GM13977 (cell line): Measurements from ENCODE around the gene OR2S2.

ENCODE experiments used
- DNase-seq: peaks from one replicate; pipeline ENCODE4 v3.0.0; 2012; ENCODE audit warnings: low spot score
- in situ Hi-C: fragments of 300-500 bp; cut with MboI; formaldehyde crosslinking; loops from one replicate; pipeline ENCODE4 v1.12.0; 2022; ENCODE audit warnings: low sequenced_read_pairs, low pct_unique_long_range_greater_than_20kb, mixed read lengths, inconsistent platforms; ENCODE audit not compliant: unreplicated experiment
- TF ChIP-seq, protein P1 (sequence below): IDR thresholded peaks from 2 replicates; pipeline ENCODE4 v1.5.1; 2012; ENCODE audit warnings: mild to moderate bottlenecking, control low read depth; ENCODE audit not compliant: insufficient read depth; ENCODE audit errors: extremely low read depth, missing control alignments

The OR2S2 gene

GRCh38 chr9:35952526-35953191 is 5.3 kb downstream of the OR2S2 start:
- TF ChIP-seq, protein P1, sequence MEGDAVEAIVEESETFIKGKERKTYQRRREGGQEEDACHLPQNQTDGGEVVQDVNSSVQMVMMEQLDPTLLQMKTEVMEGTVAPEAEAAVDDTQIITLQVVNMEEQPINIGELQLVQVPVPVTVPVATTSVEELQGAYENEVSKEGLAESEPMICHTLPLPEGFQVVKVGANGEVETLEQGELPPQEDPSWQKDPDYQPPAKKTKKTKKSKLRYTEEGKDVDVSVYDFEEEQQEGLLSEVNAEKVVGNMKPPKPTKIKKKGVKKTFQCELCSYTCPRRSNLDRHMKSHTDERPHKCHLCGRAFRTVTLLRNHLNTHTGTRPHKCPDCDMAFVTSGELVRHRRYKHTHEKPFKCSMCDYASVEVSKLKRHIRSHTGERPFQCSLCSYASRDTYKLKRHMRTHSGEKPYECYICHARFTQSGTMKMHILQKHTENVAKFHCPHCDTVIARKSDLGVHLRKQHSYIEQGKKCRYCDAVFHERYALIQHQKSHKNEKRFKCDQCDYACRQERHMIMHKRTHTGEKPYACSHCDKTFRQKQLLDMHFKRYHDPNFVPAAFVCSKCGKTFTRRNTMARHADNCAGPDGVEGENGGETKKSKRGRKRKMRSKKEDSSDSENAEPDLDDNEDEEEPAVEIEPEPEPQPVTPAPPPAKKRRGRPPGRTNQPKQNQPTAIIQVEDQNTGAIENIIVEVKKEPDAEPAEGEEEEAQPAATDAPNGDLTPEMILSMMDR, result no peak
- no peak for DNase-seq
- in situ Hi-C loops, result no loop called here

GRCh38 chr9:35951736-35952135 is 6.2 kb downstream of the OR2S2 start:
- in situ Hi-C loops, result no loop called here
- DNase-seq, result no peak
- TF ChIP-seq, protein P1, result no peak

DNA sequence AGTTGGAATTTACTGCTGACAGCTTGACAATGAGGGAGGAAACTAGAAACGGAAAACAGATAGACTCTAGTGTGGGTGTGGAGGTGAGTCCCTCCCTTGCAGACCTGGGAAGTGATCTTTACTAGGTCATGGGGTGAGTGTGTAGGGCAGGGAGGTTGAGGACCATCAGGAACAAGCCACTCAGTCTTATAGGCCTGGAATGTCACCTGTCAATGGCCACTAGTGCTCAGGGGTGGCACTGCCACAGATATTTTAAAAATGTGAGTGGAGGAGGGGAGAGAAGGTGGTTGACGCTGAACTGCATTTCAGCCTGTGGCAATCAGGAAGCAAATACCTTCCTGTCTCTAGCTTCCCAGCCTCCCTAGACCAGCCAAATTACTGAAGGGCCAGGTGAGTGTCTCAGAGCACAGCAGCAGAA is 9.0 kb downstream of the OR2S2 start:
- in situ Hi-C loops, result no loop called here
- TF ChIP-seq, protein P1, result no peak
- DNase-seq, result no peak

DNA sequence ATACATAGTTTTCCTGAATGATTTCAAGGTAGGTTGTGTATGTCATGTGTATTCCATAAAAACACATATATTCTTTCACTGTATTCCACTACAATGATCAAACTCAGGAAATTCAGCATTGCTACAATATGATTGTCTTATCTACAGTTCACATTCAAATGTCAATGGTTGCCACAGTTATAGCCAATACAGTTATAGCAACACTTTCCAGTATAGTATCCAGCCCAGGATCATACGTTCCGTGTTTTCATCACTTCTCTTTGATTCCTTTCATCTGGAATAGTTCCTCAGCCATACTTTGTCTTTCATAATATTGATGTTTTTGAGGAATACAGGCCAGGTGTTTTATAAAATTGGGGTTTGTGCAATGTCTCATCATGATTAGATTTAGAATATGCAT is 9.5 kb downstream of the OR2S2 start:
- in situ Hi-C loops, result no loop called here
- TF ChIP-seq, protein P1, result no peak
- no peak for DNase-seq

- TF ChIP-seq, protein P1, result peak; percentile 91
- peak; percentile 62 for DNase-seq
- in situ Hi-C loops, result no loop called here
These were observed 12.5 kb downstream of the OR2S2 start for GRCh38 chr9:35945341-35946018.

GRCh38 chr9:35944841-35945240 is 13.1 kb downstream of the OR2S2 start:
- no peak for DNase-seq
- in situ Hi-C loops, result no loop called here
- TF ChIP-seq, protein P1, result no peak

DNA sequence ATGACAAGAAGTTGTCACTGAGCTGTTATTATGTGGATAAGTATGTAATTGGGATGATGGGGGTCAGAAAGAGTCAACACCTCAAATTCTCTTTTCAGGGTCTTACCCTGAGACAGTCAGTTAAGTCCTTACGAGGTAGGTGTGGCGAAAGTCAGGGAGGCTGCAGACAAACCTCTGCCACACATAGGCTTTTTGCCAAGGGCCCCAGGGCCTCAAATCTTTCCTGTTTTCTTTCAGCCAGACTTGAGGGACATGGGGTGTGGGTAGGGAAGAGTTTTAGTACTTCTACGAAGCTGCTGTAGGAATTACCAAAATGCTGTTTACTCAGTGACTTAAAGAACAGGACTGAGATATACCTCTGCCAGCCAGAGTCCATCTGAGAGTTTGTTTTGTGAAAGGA is 13.8 kb downstream of the OR2S2 start:
- TF ChIP-seq, protein P1, result no peak
- no peak for DNase-seq
- in situ Hi-C loops, result no loop called here
